ENCODE results near the gene DCAF11. TPM values are rescaled to one million over a fixed set of nuclear protein-coding genes. Genes with fewer than 3 reads are reported as not detected.

Gene DCAF11
- total and polyA plus RNA-seq, 2 of the 13 experiments (the other 11 are each of a cell fraction or from before 2014, with no cell fraction given): 150 to 257 TPM

DNA sequence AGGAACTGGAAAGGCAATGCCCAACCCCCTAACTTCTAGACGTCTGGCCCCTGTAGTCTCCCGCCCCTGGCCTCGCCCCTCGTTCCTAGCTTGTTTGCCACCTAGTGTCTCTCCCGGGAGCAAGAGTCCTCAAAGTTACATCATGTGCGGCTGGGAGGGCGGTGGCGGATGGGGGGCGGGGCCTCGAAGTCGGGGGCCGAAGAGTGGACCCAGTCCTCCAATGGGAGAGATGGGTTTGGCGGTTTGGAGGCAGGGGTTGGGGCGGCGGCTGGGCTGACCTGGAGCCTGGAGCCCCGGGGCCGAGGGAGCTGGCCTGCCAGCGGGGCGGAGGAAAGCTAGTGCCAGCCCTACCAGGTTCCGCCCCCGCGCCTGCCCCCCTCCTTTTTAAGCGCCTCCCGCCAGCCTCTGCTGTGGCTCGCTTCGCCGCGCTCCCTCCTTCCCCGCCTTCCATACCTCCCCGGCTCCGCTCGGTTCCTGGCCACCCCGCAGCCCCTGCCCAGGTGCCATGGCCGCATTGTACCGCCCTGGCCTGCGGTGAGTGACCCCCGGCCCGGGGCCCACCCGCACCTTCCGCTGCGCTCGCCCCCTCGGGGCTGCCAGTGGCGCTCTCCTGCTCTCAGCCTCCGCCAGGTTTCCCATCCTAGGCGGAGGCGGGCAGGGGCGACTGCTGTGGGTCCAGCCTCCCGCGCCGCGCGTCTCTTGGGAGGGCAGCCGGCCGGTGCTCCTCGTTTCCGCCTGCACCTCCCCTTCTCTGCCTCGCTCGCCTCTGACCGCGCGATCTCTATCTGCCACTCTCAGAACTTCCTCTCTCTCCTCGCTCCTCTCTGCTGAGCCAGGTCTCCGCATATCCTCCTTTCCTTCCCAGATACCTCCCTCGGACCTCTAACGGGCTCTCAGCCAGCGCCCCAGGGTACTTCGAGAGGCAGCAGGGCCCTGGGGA lies 20.4 kb upstream of the DCAF11 start, which contains the start of gene PCK2 (continued):
- TF ChIP-seq TAF15 (IDR thresholded peaks at IDR 0.05; ENCODE audit: low read depth, low read length, poor library complexity, severe bottlenecking) (peak; percentile 92), ATM (IDR thresholded peaks at IDR 0.05; ENCODE audit: borderline replicate concordance) (no peak), CBX2 (IDR thresholded peaks at IDR 0.05; ENCODE audit: low read depth, low read length) (no peak), CBX2 (CRISPR knock-in tag; IDR thresholded peaks at IDR 0.05; ENCODE audit: low read depth) (peak; percentile 98), ISX (CRISPR knock-in tag; conservative IDR thresholded peaks at IDR 0.05) (peak; percentile 95), NFE2L2 (IDR thresholded peaks at IDR 0.05; ENCODE audit: low read length) (no peak), KDM5A (IDR thresholded peaks at IDR 0.05; ENCODE audit: borderline replicate concordance, low read length) (peak; percentile 42; the same call in 1 of the 2 replicates), SMAD3 (CRISPR knock-in tag; IDR thresholded peaks at IDR 0.05) (peak; percentile 90; the same call in 1 of the 2 replicates), ZNF558 (CRISPR knock-in tag; IDR thresholded peaks at IDR 0.05; ENCODE audit: borderline replicate concordance) (no peak), SPEN (CRISPR knock-in tag; IDR thresholded peaks at IDR 0.05; ENCODE audit: low read depth) (peak; percentile 84; the same call in 1 of the 2 replicates), RAD21 (CRISPR knock-in tag; IDR thresholded peaks at IDR 0.05) (peak; percentile 83), REL (CRISPR knock-in tag; conservative IDR thresholded peaks at IDR 0.05) (no peak), ZNF615 (CRISPR knock-in tag; IDR thresholded peaks at IDR 0.05; ENCODE audit: borderline replicate concordance) (no peak), TEAD2 (CRISPR knock-in tag; IDR thresholded peaks at IDR 0.05) (peak; percentile 93), ZNF780A (CRISPR knock-in tag; IDR thresholded peaks at IDR 0.05) (no peak), PAF1 (CRISPR knock-in tag; IDR thresholded peaks at IDR 0.05) (peak; percentile 97; the same call in 1 of the 2 replicates), ZNF260 (CRISPR knock-in tag; IDR thresholded peaks at IDR 0.05; ENCODE audit: borderline replicate concordance, low read depth) (peak; percentile 96; the same call in 1 of the 2 replicates)
- TF ChIP-seq, protein P1, sequence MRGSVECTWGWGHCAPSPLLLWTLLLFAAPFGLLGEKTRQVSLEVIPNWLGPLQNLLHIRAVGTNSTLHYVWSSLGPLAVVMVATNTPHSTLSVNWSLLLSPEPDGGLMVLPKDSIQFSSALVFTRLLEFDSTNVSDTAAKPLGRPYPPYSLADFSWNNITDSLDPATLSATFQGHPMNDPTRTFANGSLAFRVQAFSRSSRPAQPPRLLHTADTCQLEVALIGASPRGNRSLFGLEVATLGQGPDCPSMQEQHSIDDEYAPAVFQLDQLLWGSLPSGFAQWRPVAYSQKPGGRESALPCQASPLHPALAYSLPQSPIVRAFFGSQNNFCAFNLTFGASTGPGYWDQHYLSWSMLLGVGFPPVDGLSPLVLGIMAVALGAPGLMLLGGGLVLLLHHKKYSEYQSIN (CRISPR knock-in tag; IDR thresholded peaks at IDR 0.05; ENCODE audit: borderline replicate concordance): no peak
- TF ChIP-seq, protein P2, sequence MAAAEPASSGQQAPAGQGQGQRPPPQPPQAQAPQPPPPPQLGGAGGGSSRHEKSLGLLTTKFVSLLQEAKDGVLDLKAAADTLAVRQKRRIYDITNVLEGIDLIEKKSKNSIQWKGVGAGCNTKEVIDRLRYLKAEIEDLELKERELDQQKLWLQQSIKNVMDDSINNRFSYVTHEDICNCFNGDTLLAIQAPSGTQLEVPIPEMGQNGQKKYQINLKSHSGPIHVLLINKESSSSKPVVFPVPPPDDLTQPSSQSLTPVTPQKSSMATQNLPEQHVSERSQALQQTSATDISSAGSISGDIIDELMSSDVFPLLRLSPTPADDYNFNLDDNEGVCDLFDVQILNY (CRISPR knock-in tag; conservative IDR thresholded peaks at IDR 0.05): peak; percentile 87
- TF ChIP-seq, protein P3, sequence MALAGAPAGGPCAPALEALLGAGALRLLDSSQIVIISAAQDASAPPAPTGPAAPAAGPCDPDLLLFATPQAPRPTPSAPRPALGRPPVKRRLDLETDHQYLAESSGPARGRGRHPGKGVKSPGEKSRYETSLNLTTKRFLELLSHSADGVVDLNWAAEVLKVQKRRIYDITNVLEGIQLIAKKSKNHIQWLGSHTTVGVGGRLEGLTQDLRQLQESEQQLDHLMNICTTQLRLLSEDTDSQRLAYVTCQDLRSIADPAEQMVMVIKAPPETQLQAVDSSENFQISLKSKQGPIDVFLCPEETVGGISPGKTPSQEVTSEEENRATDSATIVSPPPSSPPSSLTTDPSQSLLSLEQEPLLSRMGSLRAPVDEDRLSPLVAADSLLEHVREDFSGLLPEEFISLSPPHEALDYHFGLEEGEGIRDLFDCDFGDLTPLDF (CRISPR knock-in tag; IDR thresholded peaks at IDR 0.05): peak; percentile 91
- TF ChIP-seq, protein P4, sequence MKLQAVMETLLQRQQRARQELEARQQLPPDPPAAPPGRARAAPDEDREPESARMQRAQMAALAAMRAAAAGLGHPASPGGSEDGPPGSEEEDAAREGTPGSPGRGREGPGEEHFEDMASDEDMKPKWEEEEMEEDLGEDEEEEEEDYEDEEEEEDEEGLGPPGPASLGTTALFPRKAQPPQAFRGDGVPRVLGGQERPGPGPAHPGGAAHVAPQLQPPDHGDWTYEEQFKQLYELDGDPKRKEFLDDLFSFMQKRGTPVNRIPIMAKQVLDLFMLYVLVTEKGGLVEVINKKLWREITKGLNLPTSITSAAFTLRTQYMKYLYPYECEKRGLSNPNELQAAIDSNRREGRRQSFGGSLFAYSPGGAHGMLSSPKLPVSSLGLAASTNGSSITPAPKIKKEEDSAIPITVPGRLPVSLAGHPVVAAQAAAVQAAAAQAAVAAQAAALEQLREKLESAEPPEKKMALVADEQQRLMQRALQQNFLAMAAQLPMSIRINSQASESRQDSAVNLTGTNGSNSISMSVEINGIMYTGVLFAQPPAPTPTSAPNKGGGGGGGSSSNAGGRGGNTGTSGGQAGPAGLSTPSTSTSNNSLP (IDR thresholded peaks at IDR 0.05; ENCODE audit: low read depth, low read length): peak; percentile 3; the same call in 1 of the 2 replicates
- TF ChIP-seq, protein P5, sequence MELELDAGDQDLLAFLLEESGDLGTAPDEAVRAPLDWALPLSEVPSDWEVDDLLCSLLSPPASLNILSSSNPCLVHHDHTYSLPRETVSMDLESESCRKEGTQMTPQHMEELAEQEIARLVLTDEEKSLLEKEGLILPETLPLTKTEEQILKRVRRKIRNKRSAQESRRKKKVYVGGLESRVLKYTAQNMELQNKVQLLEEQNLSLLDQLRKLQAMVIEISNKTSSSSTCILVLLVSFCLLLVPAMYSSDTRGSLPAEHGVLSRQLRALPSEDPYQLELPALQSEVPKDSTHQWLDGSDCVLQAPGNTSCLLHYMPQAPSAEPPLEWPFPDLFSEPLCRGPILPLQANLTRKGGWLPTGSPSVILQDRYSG (CRISPR knock-in tag; IDR thresholded peaks at IDR 0.05): peak; percentile 95; the same call in 1 of the 2 replicates
- TF ChIP-seq, protein P6, sequence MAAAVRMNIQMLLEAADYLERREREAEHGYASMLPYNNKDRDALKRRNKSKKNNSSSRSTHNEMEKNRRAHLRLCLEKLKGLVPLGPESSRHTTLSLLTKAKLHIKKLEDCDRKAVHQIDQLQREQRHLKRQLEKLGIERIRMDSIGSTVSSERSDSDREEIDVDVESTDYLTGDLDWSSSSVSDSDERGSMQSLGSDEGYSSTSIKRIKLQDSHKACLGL (CRISPR knock-in tag; IDR thresholded peaks at IDR 0.05): peak; percentile 98
